Vagina (tissue), 2 donors: Measurements from ENCODE around the gene VENTX.

Source experiments
- POLR2A ChIP-seq, 2 donors: fragments of 450-650 bp; IDR thresholded peaks; one replicate each; pipeline ENCODE4 v1.6.1; 2017; ENCODE audit warnings: antibody characterized with exemption in 2 of 2, mild to moderate bottlenecking in 2 of 2, moderate library complexity in 2 of 2
- TF ChIP-seq, protein P1 (sequence below), 3 experiments: fragments of 450-650 bp in 2 of 3; fragments of 200-600 bp in 1 of 3; sonication (generic) in 1 of 3; IDR thresholded peaks; one replicate each; pipeline ENCODE4 v1.5.1; 2017 to 2019; ENCODE audit warnings: antibody characterized with exemption in 3 of 3, mild to moderate bottlenecking in 2 of 3, moderate library complexity in 2 of 3

DNA sequence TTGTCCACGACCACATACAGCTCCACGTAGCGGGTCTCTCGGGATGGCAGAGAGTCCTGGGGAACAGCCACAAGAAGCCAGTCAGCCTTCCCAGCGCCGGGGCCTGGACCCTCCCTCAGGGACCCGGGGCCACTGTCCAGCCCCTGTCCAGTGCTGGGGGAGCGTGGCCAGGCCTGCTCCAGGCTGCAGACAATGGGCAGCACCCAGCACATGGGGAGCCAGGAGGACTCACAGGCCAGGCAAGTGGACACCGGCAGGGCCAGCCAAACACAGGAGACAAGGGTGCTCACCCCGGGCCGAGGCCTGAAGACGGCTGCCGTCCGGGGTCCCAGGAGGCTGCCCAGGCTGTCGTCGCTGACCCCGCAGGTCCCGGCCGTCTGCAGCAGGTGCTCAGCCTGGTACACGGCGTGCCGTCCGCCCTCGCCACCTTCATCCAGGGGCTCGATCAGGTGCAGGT is 35.3 kb downstream of the VENTX start:
- TF ChIP-seq POLR2A (IDR thresholded peaks at IDR 0.05) = no peak
- TF ChIP-seq, protein P1, sequence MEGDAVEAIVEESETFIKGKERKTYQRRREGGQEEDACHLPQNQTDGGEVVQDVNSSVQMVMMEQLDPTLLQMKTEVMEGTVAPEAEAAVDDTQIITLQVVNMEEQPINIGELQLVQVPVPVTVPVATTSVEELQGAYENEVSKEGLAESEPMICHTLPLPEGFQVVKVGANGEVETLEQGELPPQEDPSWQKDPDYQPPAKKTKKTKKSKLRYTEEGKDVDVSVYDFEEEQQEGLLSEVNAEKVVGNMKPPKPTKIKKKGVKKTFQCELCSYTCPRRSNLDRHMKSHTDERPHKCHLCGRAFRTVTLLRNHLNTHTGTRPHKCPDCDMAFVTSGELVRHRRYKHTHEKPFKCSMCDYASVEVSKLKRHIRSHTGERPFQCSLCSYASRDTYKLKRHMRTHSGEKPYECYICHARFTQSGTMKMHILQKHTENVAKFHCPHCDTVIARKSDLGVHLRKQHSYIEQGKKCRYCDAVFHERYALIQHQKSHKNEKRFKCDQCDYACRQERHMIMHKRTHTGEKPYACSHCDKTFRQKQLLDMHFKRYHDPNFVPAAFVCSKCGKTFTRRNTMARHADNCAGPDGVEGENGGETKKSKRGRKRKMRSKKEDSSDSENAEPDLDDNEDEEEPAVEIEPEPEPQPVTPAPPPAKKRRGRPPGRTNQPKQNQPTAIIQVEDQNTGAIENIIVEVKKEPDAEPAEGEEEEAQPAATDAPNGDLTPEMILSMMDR (IDR thresholded peaks at IDR 0.05) = no peak
